ENCODE measurements around the gene ALDH7A1.
"Not testable (repeated sequence)": the region's sequence is repeated elsewhere in the genome, so short reads cannot be mapped to it uniquely, and the experiment has no call there.

ALDH7A1 gene

DNA sequence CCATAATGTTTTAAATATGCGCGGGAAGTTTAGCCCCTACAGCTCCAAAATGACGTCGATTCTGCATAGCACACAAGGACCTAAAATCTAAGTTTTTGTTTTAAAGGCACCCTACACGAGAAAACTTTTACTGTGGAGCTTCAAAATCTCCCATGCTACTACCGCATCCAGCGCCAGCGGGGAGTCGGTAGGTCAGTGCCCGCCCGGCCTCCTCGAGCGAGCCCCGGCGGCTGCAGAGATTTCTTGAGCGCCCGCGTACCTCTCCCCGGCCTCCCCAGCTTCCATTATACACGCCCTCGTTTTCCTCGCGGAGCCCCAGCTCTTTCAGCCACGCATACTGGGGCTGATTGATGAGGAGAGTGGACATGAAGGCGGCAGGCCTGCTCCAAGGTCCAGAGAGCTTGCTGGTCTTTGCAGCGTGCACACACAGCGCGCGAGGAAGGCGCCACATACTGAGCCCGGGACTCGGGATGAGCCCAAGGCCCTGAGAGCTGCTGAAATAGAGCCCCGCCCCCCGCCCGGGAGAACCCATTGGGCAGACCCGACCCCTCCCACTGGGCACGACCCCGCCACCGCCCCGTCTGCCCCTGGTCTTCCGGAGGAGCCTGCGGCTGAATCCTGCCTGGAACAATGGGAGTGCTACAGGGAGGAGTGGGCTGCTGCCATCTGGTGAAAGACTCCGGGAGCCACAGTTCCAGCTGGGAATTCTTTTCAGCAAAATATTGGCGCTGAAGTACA lies at the start of gene ALDH7A1:
Gene ALDH7A1 (minus strand): TSS at position 472 of the 738 bp plus-strand sequence. CDS start 21 bp downstream, at position 451.
- peak; percentile 90 for DNase-seq (ENCODE audit: low read depth, low spot score)

DNA sequence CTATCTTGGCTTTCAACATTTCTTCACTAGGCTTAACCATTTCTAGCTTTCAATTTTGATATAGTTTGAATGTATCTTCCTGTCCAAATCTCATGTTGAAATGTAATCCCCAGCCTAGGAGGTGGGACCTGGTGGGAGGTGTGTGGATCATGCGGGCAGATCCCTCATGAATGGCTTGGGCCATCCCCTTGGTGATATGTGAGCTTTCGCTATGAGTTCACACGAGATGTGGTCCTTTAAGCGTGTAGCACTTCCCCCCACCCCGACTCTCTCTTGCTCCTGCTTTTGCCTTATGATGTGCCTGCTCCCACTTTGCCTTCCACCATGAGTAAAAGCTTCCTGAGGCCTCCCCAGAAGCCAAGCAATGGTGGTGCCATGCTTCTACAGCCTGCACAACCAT lies 46.4 kb upstream of the ALDH7A1 start:
- DNase-seq (ENCODE audit: low read depth, low spot score), result no peak

DNA sequence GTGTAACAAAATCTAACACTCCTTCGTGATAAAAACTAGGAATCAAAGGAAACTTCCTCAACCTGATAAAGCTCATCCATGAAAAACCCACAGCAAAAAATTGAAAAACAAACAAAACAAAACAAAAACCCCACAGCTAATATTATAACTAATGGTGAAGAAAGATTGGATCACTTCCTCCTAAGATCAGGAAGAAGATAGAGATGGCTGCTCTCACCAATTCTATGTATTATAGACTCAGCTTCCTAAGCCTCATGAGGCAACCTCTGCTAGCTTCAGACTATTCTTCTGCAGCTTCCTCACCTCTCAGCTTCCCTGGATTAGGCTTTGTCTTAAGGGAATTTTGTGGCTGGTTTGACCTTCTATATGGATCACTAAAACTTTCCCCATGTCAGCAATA lies 45.8 kb upstream of the ALDH7A1 start:
- no peak for DNase-seq (ENCODE audit: low read depth, low spot score)

- no peak for DNase-seq (ENCODE audit: low read depth, low spot score)
Measured at GRCh38 chr5:126636956-126637355, 41.9 kb upstream of the ALDH7A1 start.

DNA sequence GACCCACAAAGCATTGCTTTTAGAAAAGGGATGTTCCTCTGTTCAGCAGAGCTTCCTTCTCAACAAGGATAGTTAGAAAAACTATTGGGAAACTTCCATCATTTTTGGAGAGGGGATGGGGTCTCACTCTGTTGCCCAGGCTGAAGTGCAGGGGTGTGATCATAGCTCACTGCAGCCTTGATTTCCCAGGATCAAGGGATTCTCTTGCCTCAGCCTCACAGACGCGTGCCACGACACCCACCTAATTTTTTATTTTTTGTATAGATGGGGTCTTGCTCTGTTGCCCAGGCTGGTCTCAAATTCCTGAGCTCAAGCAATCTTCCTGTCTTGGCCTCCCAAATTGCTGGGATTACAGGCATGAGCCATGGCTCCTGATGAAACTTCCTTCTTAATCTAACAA lies 40.6 kb upstream of the ALDH7A1 start:
- no peak for DNase-seq (ENCODE audit: low read depth, low spot score)

DNA sequence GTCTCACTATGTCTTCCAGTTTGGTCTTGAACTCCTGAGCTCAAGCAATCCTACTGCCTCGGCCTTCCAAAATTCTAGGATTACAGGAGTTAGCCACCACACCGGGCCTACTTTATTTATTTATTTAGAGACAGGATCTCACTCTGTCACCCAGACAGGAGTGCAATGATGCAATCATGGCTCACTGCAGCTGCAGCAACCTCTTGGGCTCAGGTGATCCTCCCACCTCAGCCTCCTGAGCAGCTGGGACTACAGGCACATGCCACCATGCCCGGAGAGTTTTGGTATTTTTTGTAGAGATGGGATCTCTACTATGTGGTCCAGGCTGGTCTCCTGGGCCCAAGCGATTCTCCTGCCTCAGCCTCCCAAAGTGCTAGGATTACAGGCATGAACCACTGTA lies 38.5 kb upstream of the ALDH7A1 start:
- no peak for DNase-seq (ENCODE audit: low read depth, low spot score)

GRCh38 chr5:126631920-126632319 lies 36.9 kb upstream of the ALDH7A1 start:
- no peak for DNase-seq (ENCODE audit: low read depth, low spot score)

DNA sequence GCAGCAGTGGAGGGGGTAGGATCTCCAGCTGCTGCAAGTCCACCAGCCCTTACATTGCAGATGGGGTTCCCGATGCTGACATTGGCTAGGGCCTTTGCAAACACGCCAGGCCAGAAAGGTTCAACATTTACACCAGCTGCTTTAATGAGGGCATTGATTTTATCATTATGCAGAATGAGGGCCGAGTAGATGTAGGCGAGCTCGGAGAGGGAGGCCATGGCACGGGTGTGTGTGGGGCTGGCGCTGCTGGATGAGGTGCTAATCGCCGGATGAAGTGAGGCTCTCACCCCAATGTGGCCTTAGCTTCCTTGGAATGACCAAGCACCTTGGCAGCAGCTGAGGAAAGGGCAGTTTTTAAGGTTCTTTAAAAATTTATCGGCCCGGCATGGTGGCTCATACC lies 33.1 kb upstream of the ALDH7A1 start:
- no peak for DNase-seq (ENCODE audit: low read depth, low spot score)

GRCh38 chr5:126624534-126624933 lies 29.5 kb upstream of the ALDH7A1 start:
- no peak for DNase-seq (ENCODE audit: low read depth, low spot score)

GRCh38 chr5:126619781-126620180 lies 24.8 kb upstream of the ALDH7A1 start:
- DNase-seq (ENCODE audit: low read depth, low spot score), result no peak

DNA sequence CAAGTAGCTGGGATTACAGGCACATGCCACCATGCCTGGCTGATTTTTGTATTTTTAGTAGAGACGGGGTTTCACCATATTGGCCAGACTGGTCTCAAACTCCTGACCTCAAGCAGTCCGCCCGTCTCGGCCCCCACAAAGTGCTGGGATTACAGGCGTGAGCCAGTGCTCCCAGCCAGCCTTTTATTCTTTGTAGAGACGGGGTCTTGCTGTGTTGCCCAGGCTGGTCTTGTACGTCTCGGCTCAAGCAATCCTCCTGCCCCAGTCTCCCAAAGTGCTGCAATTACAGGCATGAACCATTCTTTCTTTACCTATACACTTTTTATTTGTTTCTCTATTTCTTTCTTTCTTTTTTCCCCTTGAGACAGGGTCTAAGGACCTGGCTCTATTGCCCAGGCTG lies 22.6 kb upstream of the ALDH7A1 start:
- DNase-seq (ENCODE audit: low read depth, low spot score), result not testable (repeated sequence)

DNA sequence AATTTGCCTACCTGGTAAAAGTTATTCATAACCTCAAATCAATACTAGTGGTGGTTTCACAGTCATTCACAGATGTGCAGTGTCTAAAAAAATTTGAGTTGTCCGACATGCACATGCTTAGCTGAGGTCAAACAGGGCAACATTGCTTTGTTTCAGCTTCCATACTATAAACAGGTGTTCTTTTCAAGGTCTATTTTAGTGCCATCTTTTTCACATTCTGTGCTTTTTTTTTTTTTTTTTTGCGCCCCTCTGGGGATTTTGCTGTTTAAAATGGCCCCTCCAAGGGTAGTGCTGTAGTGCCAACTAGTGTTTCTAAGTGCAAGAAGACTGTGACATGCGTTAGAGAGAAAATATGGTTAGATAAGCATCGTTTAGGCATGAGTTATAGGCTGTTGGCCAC lies 20.3 kb upstream of the ALDH7A1 start:
- no peak for DNase-seq (ENCODE audit: low read depth, low spot score)

- DNase-seq (ENCODE audit: low read depth, low spot score), result no peak
Measured at GRCh38 chr5:126613941-126614592, 19.0 kb upstream of the ALDH7A1 start.

DNA sequence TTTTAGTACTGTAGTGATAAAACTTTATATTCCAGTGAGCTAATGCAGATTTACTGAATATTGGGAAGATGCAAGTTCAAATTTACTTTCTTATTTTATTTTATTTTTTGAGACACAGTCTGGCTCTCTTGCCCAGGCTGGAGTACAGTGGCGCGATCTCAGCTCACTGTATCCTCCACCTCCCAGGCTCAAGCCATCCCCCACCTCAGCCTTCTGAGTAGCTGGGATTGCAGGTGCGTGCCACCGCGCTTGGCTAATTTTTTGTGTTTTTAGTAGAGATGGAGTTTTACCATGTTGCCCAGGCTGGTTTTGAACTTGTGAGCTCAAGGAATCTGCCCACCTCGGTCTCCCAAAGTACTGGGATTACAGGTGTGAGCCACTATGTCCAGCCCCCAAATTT lies 15.6 kb upstream of the ALDH7A1 start:
- DNase-seq (ENCODE audit: low read depth, low spot score), result no peak

DNA sequence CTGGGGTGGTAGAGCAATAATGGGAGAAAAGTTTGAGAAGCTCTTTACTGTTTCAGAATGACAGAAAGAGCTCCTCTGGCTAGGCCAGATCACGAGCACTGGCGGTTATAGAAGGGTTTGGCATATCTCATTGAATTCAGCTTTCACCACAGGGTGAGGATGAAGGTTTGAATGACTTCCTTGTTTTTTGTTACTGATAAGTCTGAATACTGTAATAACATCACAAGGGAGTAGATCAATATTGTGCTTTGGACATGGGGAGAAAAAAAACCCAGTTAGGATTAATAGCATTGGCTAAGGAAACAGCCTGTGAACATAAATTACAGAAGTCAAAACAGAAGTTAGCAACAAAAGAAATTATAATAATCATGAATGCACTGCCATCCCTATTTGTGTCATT lies 15.1 kb upstream of the ALDH7A1 start:
- no peak for DNase-seq (ENCODE audit: low read depth, low spot score)

GRCh38 chr5:126605525-126605924 lies 10.5 kb upstream of the ALDH7A1 start:
- DNase-seq (ENCODE audit: low read depth, low spot score), result no peak

DNA sequence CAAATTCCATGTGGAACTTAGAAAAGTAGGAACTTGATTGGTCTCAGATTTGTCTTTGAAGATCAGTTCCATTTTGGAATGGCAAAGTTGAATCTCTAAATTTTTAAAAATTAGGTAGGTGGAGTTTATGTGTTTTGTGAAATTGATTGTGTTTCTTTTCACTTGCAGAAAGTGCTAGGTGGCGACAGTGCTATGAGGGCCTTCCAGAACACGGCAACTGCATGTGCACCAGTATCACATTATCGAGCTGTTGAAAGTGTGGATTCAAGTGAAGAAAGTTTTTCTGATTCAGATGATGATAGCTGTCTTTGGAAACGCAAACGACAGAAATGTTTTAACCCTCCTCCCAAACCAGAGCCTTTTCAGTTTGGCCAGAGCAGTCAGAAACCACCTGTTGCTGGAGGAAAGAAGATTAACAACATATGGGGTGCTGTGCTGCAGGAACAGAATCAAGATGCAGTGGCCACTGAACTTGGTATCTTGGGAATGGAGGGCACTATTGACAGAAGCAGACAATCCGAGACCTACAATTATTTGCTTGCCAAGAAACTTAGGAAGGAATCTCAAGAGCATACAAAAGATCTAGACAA lies 8.5 kb upstream of the ALDH7A1 start:
- no peak for DNase-seq (ENCODE audit: low read depth, low spot score)

GRCh38 chr5:126600631-126601511 lies 5.9 kb upstream of the ALDH7A1 start, which contains the start of gene PHAX:
Gene PHAX (plus strand): TSS chr5:126600947. CDS start chr5:126600963, 16 bp downstream.
- DNase-seq (ENCODE audit: low read depth, low spot score), result no peak

GRCh38 chr5:126599971-126600630 lies 5.1 kb upstream of the ALDH7A1 start:
- not testable (repeated sequence) for DNase-seq (ENCODE audit: low read depth, low spot score)

DNA sequence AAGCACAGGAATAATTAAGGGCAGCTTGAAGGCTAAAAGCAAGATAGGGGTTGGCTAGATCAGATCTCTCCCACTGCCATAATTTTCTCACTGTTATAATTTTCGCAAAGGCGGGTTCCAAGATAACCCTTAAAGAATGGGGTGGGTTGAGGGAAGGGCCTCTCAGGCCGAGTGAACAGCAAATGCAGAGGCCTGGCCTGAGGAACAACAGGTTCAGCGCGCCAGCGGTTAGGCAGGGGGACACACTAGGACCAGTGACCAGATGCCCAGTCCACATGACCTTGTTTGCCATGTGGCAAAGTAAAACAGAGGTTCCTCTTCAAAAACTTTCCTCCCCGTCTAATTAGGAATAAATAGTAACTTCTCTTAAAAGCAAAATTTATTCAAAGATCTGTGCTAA lies 4.5 kb upstream of the ALDH7A1 start:
- DNase-seq (ENCODE audit: low read depth, low spot score), result no peak

DNA sequence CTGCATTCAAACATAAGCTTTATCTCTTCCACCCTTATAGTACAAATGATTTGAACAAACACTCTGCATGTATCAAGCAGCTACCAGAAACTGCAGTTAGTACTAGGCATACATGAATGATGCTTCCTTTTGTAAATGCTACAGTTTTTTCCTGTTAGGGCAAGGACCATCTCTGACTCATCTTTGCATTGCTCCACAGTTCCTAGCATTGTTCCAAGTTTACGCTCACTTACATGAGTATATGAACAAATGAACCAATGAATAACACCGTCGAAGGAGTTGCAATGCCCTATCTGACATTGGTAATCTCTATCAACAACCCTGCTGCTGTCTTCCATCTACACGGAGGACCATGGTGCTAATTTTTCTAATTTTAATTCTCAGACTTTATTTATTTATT lies 2.1 kb upstream of the ALDH7A1 start:
- no peak for DNase-seq (ENCODE audit: low read depth, low spot score)

Measured in iPS DF 19.7 (cell line).